ENCODE results near the gene PDE9A. TPM values are rescaled to one million over a fixed set of nuclear protein-coding genes. Genes with fewer than 3 reads are reported as not detected.

The PDE9A gene
- total and polyA plus RNA-seq, 2 of the 4 experiments (the other 2 are of a cell fraction), result 0.89 to 0.90 TPM

DNA sequence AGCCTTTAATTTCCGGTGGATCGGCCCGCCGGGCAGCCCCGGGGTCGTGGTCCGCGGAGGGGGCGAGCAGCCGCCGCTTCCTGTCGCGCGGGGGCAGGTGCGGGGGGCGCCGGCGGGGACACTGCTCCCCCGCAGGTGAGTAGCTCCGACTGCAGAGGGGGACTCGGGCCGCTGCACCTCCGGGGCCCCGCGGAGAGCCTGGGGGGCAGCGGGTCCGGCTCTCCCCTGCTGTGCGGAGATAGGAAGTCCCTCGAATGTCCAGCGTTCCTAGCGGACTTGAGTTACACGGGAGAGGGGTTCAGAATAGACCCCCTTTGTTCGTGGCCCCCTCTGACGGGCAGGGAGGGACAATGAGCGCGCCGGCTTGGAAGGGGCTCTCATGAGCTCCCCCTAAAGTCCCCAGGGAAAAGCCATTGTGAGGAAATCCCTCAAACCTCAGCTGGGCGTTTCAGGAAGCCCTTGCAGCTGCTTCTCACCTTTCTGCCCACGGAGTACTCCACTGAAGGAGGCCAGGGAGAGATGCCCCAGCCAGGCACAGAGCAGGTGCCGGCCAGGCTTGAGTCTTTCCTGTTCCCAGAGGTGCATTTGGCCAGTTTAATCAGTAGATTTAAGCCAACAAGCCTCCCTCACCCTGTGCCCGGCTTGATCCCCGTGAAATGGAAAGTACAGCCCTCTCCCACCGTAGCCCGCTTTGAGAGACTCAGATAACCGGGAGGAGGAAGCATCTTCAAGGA is 925 bp downstream of the PDE9A start (continued):
- TF ChIP-seq CHD1 (IDR thresholded peaks at IDR 0.05; ENCODE audit: low read depth, low read length), result no peak

DNA sequence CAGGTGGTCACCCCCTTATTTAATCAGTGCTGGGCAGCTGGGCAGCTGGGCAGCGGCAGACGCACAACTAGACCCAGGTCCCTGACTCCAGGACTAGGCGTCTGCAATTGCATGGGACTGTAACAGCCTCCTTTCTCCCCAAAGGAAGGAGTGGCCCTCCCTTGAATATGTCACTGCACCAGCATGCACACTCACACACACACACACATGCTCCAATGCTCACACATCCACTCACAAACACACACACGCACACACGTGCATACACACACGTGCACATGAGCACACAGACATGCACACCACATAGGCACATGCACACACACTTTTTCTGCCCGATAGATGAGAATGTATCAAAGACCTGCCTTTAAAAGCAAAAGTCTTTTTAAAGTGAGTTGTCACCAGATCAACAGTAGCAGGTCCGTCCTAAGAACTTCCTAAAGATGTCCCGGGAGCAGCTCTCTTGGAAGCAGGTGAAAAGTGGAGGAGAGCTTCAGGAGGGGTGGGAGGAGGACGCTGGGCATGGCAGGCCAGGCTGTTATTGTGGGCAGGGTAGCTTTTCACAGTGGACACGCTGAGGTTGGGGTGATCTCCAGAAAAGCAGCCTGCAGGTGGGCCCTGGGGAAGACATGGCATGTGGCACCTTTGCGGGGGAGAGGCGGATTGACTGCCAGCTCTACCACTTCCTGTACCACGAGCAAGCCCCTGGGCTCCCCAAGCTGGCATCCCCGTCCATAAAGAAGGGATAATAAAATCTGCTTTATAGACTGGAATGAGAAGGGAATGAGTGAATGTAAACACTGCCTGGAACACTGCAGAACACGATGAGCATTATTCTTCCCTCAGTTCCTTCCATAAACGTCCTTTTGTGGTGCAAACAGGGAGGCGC is 1.7 kb downstream of the PDE9A start:
- H4K8ac ChIP-seq (ENCODE audit: low read depth in 2 of 2, low read length in 2 of 2), result no peak overlapping the region
- H3K27me3 ChIP-seq (ENCODE audit: control insufficient read depth, insufficient read depth, low read length), result peaks cover 28% of the 10 kb centered on the region
- H3K9me1 ChIP-seq (ENCODE audit: insufficient read depth, low read length), result 0 out of 2 replicates have a peak, but pooled peaks cover 3% of the 10 kb centered on the region
- H3K18ac ChIP-seq (ENCODE audit: low read depth, low read length), result no peak overlapping the region
- no peak overlapping the region for H3K27ac ChIP-seq (ENCODE audit: insufficient read depth, low read length)
- no TSS peak for BruUV-seq (replicated peaks)
- H2AK5ac ChIP-seq (ENCODE audit: low read depth, low read length), result no peak overlapping the region
- H3K9me3 ChIP-seq (ENCODE audit: control insufficient read depth, insufficient read depth, low read length), result no peaks in the 10 kb centered on the region
- ChIA-PET CTCF (interaction anchor here (0.6 to 0.7 kb wide), 2 partner anchors 19 to 159 kb away, joined by 3 read pairs; no protein-coding TSS in a partner anchor), POLR2A (ENCODE audit: unreplicated experiment) (no interaction called here)
- no peak overlapping the region for H2BK15ac ChIP-seq (ENCODE audit: low read depth, low read length)
- dilution Hi-C loops (cut with HindIII; ENCODE audit: low sequenced_read_pairs, unreplicated experiment) (no loop called here), intact Hi-C loops (cut with micrococcal nuclease) (loop anchor here (10.0 kb wide), 1 partner anchor 160 kb away; no protein-coding TSS in a partner anchor), in situ Hi-C loops (cut with MboI; ENCODE audit: low sequenced_read_pairs) (no loop called here)
- no peak for ATAC-seq (ENCODE audit: low read depth)
- H3K4me1 ChIP-seq (ENCODE audit: control insufficient read depth, insufficient read depth, low read length), result peaks cover 2% of the 10 kb centered on the region; the same call in 1 of the 2 replicates
- H3K4me2 ChIP-seq (ENCODE audit: low read depth, low read length), result peak overlapping the region; percentile 89; the same call in 1 of the 2 replicates
- no peak for DNase-seq
- H4K91ac ChIP-seq (ENCODE audit: insufficient read depth, low read depth, low read length), result no peak overlapping the region
- H3K4me3 ChIP-seq (ENCODE audit: insufficient read depth, low read depth, low read length), result no peak overlapping the region; the same call in 1 of the 2 replicates
- H2BK5ac ChIP-seq (ENCODE audit: low read depth, low read length, poor library complexity, severe bottlenecking), result no peak overlapping the region
- no peak overlapping the region for H3K4ac ChIP-seq (ENCODE audit: low read depth, low read length)
- H3K23ac ChIP-seq (ENCODE audit: low read depth, low read length), result 0 out of 2 replicates have a peak overlapping the region, but pooled peaks have one; percentile 17
- no peaks in the 10 kb centered on the region for H3K79me1 ChIP-seq (ENCODE audit: low read depth in 1 of 2, low read length in 2 of 2)
- no peaks in the 10 kb centered on the region for H3K36me3 ChIP-seq (ENCODE audit: control insufficient read depth, insufficient read depth, low read length)
- 51% methylated on average over 4 of the region's 18 CpGs; no CpG with 5 or more reads in 1 of the 2 experiments for WGBS, 2 experiments (ENCODE audit: extremely low coverage in 2 of 2, insufficient read length in 1 of 2)
- no peak overlapping the region for H4K5ac ChIP-seq (ENCODE audit: low read depth, low read length)
- H2BK20ac ChIP-seq (ENCODE audit: low read depth, low read length), result no peak overlapping the region
- H4K20me1 ChIP-seq (ENCODE audit: insufficient read depth, low read length), result peaks cover 2% of the 10 kb centered on the region
- no peak overlapping the region for H2BK120ac ChIP-seq (ENCODE audit: low read depth, low read length)
- H2AFZ ChIP-seq (replicated peaks; ENCODE audit: low read length, poor library complexity), result peak overlapping the region; percentile 49
- H3K9ac ChIP-seq (ENCODE audit: low read depth, low read length), result no peak overlapping the region
- H3K56ac ChIP-seq (ENCODE audit: extremely low read depth, insufficient read depth, low read length), result no peak overlapping the region
- H2AK9ac ChIP-seq (replicated peaks; ENCODE audit: low read depth, low read length, poor library complexity), result no peak overlapping the region
- H3K14ac ChIP-seq (replicated peaks; ENCODE audit: low read depth, low read length), result no peak overlapping the region
- no peak for TF ChIP-seq RCOR1 (IDR thresholded peaks at IDR 0.05; ENCODE audit: insufficient replicate concordance, low read length)
- TF ChIP-seq POLR2A (IDR thresholded peaks at IDR 0.05; ENCODE audit: low read depth, low read length), result no peak
- no peak for TF ChIP-seq MXI1 (IDR thresholded peaks at IDR 0.05; ENCODE audit: borderline replicate concordance, low read depth, low read length)
- TF ChIP-seq MAZ (IDR thresholded peaks at IDR 0.05; ENCODE audit: borderline replicate concordance, low read depth, low read length), result no peak
- TF ChIP-seq SMC3 (IDR thresholded peaks at IDR 0.05; ENCODE audit: low read depth, low read length), result no peak
- no peak for TF ChIP-seq BHLHE40 (IDR thresholded peaks at IDR 0.05; ENCODE audit: low read depth, low read length)
- TF ChIP-seq CEBPB (IDR thresholded peaks at IDR 0.05; ENCODE audit: low read depth, low read length), result no peak
- no peak for TF ChIP-seq FOS (IDR thresholded peaks at IDR 0.05; ENCODE audit: low read depth, low read length)
- TF ChIP-seq, protein P1, sequence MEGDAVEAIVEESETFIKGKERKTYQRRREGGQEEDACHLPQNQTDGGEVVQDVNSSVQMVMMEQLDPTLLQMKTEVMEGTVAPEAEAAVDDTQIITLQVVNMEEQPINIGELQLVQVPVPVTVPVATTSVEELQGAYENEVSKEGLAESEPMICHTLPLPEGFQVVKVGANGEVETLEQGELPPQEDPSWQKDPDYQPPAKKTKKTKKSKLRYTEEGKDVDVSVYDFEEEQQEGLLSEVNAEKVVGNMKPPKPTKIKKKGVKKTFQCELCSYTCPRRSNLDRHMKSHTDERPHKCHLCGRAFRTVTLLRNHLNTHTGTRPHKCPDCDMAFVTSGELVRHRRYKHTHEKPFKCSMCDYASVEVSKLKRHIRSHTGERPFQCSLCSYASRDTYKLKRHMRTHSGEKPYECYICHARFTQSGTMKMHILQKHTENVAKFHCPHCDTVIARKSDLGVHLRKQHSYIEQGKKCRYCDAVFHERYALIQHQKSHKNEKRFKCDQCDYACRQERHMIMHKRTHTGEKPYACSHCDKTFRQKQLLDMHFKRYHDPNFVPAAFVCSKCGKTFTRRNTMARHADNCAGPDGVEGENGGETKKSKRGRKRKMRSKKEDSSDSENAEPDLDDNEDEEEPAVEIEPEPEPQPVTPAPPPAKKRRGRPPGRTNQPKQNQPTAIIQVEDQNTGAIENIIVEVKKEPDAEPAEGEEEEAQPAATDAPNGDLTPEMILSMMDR (conservative IDR thresholded peaks at IDR 0.05; ENCODE audit: low read depth, low read length), result no peak
- TF ChIP-seq, protein P2, sequence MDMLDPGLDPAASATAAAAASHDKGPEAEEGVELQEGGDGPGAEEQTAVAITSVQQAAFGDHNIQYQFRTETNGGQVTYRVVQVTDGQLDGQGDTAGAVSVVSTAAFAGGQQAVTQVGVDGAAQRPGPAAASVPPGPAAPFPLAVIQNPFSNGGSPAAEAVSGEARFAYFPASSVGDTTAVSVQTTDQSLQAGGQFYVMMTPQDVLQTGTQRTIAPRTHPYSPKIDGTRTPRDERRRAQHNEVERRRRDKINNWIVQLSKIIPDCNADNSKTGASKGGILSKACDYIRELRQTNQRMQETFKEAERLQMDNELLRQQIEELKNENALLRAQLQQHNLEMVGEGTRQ (IDR thresholded peaks at IDR 0.05; ENCODE audit: low read depth, low read length), result no peak
- TF ChIP-seq CHD1 (IDR thresholded peaks at IDR 0.05; ENCODE audit: low read depth, low read length), result no peak
- no peak for TF ChIP-seq MAFK (IDR thresholded peaks at IDR 0.05; ENCODE audit: low read depth, low read length)
